Parathyroid adenoma (tissue), 2 donors: ENCODE measurements around the gene SLC5A10.

Experiments used
- H2AFZ ChIP-seq: fragments of 300-600 bp; sonication (generic); one replicate; pipeline ENCODE4 v1.7.0; 2017; ENCODE audit warnings: antibody characterized with exemption, mild to moderate bottlenecking
- H3K27ac ChIP-seq: fragments of 300-600 bp; sonication (generic); one replicate; pipeline ENCODE4 v1.7.0; 2017
- H3K27me3 ChIP-seq: fragments of 300-600 bp; sonication (generic); one replicate; pipeline ENCODE4 v1.7.0; 2017; ENCODE audit warnings: low read length; ENCODE audit not compliant: control insufficient read depth, insufficient read depth
- H3K36me3 ChIP-seq: fragments of 300-600 bp; sonication (generic); one replicate; pipeline ENCODE4 v1.7.0; 2017; ENCODE audit warnings: low read length; ENCODE audit not compliant: control insufficient read depth, insufficient read depth
- H3K4me1 ChIP-seq: fragments of 300-600 bp; sonication (generic); one replicate; pipeline ENCODE4 v1.7.0; 2017; ENCODE audit warnings: control low read depth
- H3K4me2 ChIP-seq: fragments of 300-600 bp; sonication (generic); one replicate; pipeline ENCODE4 v1.7.0; 2017; ENCODE audit warnings: low read length
- H3K4me3 ChIP-seq: fragments of 300-600 bp; sonication (generic); one replicate; pipeline ENCODE4 v1.7.0; 2017; ENCODE audit warnings: low read depth, low read length
- H3K79me2 ChIP-seq: fragments of 300-600 bp; sonication (generic); one replicate; pipeline ENCODE4 v1.7.0; 2017; ENCODE audit warnings: control low read depth
- H3K9ac ChIP-seq: fragments of 300-600 bp; sonication (generic); one replicate; pipeline ENCODE4 v1.7.0; 2017; ENCODE audit warnings: mild to moderate bottlenecking
- H3K9me3 ChIP-seq: fragments of 300-600 bp; sonication (generic); one replicate; pipeline ENCODE4 v1.7.0; 2017; ENCODE audit warnings: low read length; ENCODE audit not compliant: control insufficient read depth
- CTCF ChIP-seq: fragments of 300-600 bp; sonication (generic); IDR thresholded peaks from one replicate; pipeline ENCODE4 v1.7.0; 2017; ENCODE audit warnings: antibody characterized with exemption, mild to moderate bottlenecking
- donor health status: primary hyperparathyroidism.

Gene SLC5A10

GRCh38 chr17:18964550-18964949, 12.6 kb downstream of the SLC5A10 start:
- no peaks in the 10 kb centered on the region for H3K36me3 ChIP-seq
- H3K4me1 ChIP-seq, result peaks cover 20% of the 10 kb centered on the region
- no peak overlapping the region for H3K4me2 ChIP-seq
- no peaks in the 10 kb centered on the region for H3K79me2 ChIP-seq
- H3K9me3 ChIP-seq, result no peaks in the 10 kb centered on the region
- no peak overlapping the region for H3K4me3 ChIP-seq
- TF ChIP-seq CTCF, result no peak
- H2AFZ ChIP-seq, result no peak overlapping the region
- H3K9ac ChIP-seq, result no peak overlapping the region
- no peak overlapping the region for H3K27ac ChIP-seq
- H3K27me3 ChIP-seq, result no peaks in the 10 kb centered on the region

- no peak for TF ChIP-seq CTCF
- no peak overlapping the region for H3K9ac ChIP-seq
- H3K79me2 ChIP-seq, result no peaks in the 10 kb centered on the region
- no peak overlapping the region for H3K27ac ChIP-seq
- no peak overlapping the region for H3K4me2 ChIP-seq
- H2AFZ ChIP-seq, result no peak overlapping the region
- no peak overlapping the region for H3K4me3 ChIP-seq
- peaks cover 25% of the 10 kb centered on the region for H3K4me1 ChIP-seq
- H3K9me3 ChIP-seq, result no peaks in the 10 kb centered on the region
- H3K27me3 ChIP-seq, result no peaks in the 10 kb centered on the region
- no peaks in the 10 kb centered on the region for H3K36me3 ChIP-seq
Measured at GRCh38 chr17:18965530-18966236, 13.7 kb downstream of the SLC5A10 start.

- Histone ChIP-seq H3K27me3 (no peaks in the 10 kb centered on the region), H3K36me3 (no peaks in the 10 kb centered on the region), H3K4me1 (peaks cover 25% of the 10 kb centered on the region), H3K27ac (peak overlapping the region; percentile 39), H3K9ac (no peak overlapping the region), H3K79me2 (no peaks in the 10 kb centered on the region), H3K4me2 (no peak overlapping the region), H3K4me3 (no peak overlapping the region), H2AFZ (peak overlapping the region; percentile 10), H3K9me3 (no peaks in the 10 kb centered on the region)
- no peak for TF ChIP-seq CTCF
Measured at GRCh38 chr17:18966831-18967624, 15.1 kb downstream of the SLC5A10 start.

GRCh38 chr17:18967916-18968315, 16.0 kb downstream of the SLC5A10 start:
- H3K4me1 ChIP-seq, result peaks cover 25% of the 10 kb centered on the region
- H2AFZ ChIP-seq, result peak overlapping the region; percentile 10
- no peaks in the 10 kb centered on the region for H3K36me3 ChIP-seq
- H3K27ac ChIP-seq, result peak overlapping the region; percentile 39
- no peaks in the 10 kb centered on the region for H3K79me2 ChIP-seq
- H3K4me3 ChIP-seq, result no peak overlapping the region
- H3K9me3 ChIP-seq, result no peaks in the 10 kb centered on the region
- H3K27me3 ChIP-seq, result no peaks in the 10 kb centered on the region
- H3K4me2 ChIP-seq, result no peak overlapping the region
- no peak for TF ChIP-seq CTCF
- no peak overlapping the region for H3K9ac ChIP-seq
